ENCODE measurements around the gene CHMP4A. TPM values are rescaled to one million over a fixed set of nuclear protein-coding genes. Genes with fewer than 3 reads are reported as not detected.

Gene CHMP4A
- total and polyA plus RNA-seq, 2 of the 13 experiments (the other 11 are each of a cell fraction or from before 2014, with no cell fraction given), result 83.6 to 113 TPM

- TF ChIP-seq ZNF616 (CRISPR knock-in tag; IDR thresholded peaks at IDR 0.05; ENCODE audit: low read depth), result peak; percentile 95; the same call in 1 of the 2 replicates
- peak; percentile 82; the same call in 1 of the 2 replicates for TF ChIP-seq ZC3H4 (CRISPR knock-in tag; IDR thresholded peaks at IDR 0.05; ENCODE audit: borderline replicate concordance)
- peak; percentile 79; the same call in 1 of the 2 replicates for TF ChIP-seq ZNF30 (CRISPR knock-in tag; IDR thresholded peaks at IDR 0.05)
- TF ChIP-seq ZNF407 (CRISPR knock-in tag; IDR thresholded peaks at IDR 0.05; ENCODE audit: not compliant biosample characterization), result peak; percentile 99
- no peak for TF ChIP-seq ZFP82 (CRISPR knock-in tag; IDR thresholded peaks at IDR 0.05; ENCODE audit: borderline replicate concordance)
- peak; percentile 89 for TF ChIP-seq NFAT5 (CRISPR knock-in tag; IDR thresholded peaks at IDR 0.05)
- no peak; the same call in 1 of the 2 replicates for TF ChIP-seq TERF1 (CRISPR knock-in tag; IDR thresholded peaks at IDR 0.05)
- peak; percentile 99 for TF ChIP-seq THYN1 (CRISPR knock-in tag; IDR thresholded peaks at IDR 0.05; ENCODE audit: borderline replicate concordance, low read depth)
- peak; percentile 98 for TF ChIP-seq ZBTB34 (CRISPR knock-in tag; IDR thresholded peaks at IDR 0.05)
- peak; percentile 100 for TF ChIP-seq ERF (CRISPR knock-in tag; IDR thresholded peaks at IDR 0.05)
Measured at GRCh38 chr14:24188251-24189058, 24.8 kb downstream of the CHMP4A start, which contains the start of gene IPO4 (continued).

Data from HepG2 (cell line).